Heart left ventricle (tissue), 16 donors: ENCODE results near the gene ITGB5. TPM values are rescaled to one million over a fixed set of nuclear protein-coding genes. Genes with fewer than 3 reads are reported as not detected.
A peak's percentile ranks its signal among the peaks of the same experiment; 100 is the strongest.

Source experiments
- ATAC-seq, 4 donors: fragments of 200-7000 bp; cut with Tn5 transposase; one replicate each; pipeline ENCODE4 v1.9.1; 2020 to 2022; ENCODE audit warnings: moderate library complexity in 4 of 4, mild to moderate bottlenecking in 3 of 4, moderate number of reproducible peaks in 1 of 4
- DNase-seq, 5 donors: peaks; one replicate each; pipeline ENCODE4 v3.0.0-alpha.2; 2020
- H3K27ac ChIP-seq, 12 donors: fragments of 200-600 bp; sonication (generic) in 4 of 12; one replicate each; pipeline versions ENCODE4 v1.5.0 to v1.8.0; 2016 to 2022; ENCODE audit warnings: mild to moderate bottlenecking in 2 of 12
- H3K27me3 ChIP-seq, 9 donors: fragments of 200-600 bp; sonication (generic) in 2 of 9; one replicate each; pipeline versions ENCODE4 v1.5.1 to v1.8.0; 2016 to 2022; ENCODE audit warnings: mild to moderate bottlenecking in 3 of 9
- H3K36me3 ChIP-seq, 9 donors: fragments of 200-600 bp; sonication (generic) in 2 of 9; one replicate each; pipeline versions ENCODE4 v1.5.0 to v1.8.0; 2018 to 2022; ENCODE audit warnings: mild to moderate bottlenecking in 2 of 9
- H3K4me1 ChIP-seq, 12 donors: fragments of 200-600 bp; sonication (generic) in 4 of 12; one replicate each; pipeline versions ENCODE4 v1.5.0 to v1.8.0; 2016 to 2022; ENCODE audit warnings: mild to moderate bottlenecking in 3 of 12
- H3K4me3 ChIP-seq, 12 donors: fragments of 200-600 bp; sonication (generic) in 4 of 12; one replicate each; pipeline versions ENCODE4 v1.5.0 to v1.8.0; 2017 to 2022; ENCODE audit warnings: mild to moderate bottlenecking in 9 of 12, moderate library complexity in 4 of 12
- H3K9me3 ChIP-seq, 12 donors: fragments of 200-600 bp; sonication (generic) in 4 of 12; one replicate each; pipeline versions ENCODE4 v1.5.0 to v1.8.0; 2016 to 2022; ENCODE audit warnings: mild to moderate bottlenecking in 1 of 12
- POLR2A ChIP-seq, 2 donors: fragments of 450-650 bp; IDR thresholded peaks; one replicate each; pipeline ENCODE4 v1.6.1; 2017; ENCODE audit warnings: antibody characterized with exemption in 2 of 2, mild to moderate bottlenecking in 2 of 2, moderate library complexity in 2 of 2
- WGBS, 4 donors: extraction: QIAGEN DNeasy Blood & Tissue Kit in 2 of 4; methylation state at CpG; one replicate each; pipeline versions ENCODE4 v1.1.5 to v1.1.7; 2013 to 2018; 5-methylcytosine and 5-hydroxymethylcytosine counted together
- intact Hi-C, 10 donors: fragments of 100-400 bp; cut with DNase I; formaldehyde crosslinking; loops; one replicate each; pipeline versions ENCODE4 v1.11.1 to v1.14.2; 2022
- polyA plus RNA-seq, 2 donors: library from polyadenylated mRNA; stranded (reverse); fragments of 200-250 nt; gene quantifications; one replicate each; pipeline ENCODE4 v1.2.3, GENCODE V29; 2013
- total RNA-seq, 9 donors: library from RNA; depleted of rRNA in 2 of 9; stranded (reverse); fragments of >200 nt in 2 of 9; fragmentation: NEBNext Ultra II Directional in 3 of 9; extraction: Animal tissue kit (Norgen Biotek cat#: 25700) in 3 of 9; gene quantifications; one replicate each; pipeline versions ENCODE4 v1.1.0 to v1.2.4, GENCODE V29; 2016 to 2023
- TF ChIP-seq, protein P1 (sequence below), 12 donors: fragments of 200-600 bp; sonication (generic) in 4 of 12; IDR thresholded peaks; one replicate each; pipeline versions ENCODE4 v1.5.0 to v1.8.0; 2018 to 2022; ENCODE audit warnings: antibody characterized with exemption in 12 of 12, mild to moderate bottlenecking in 5 of 12
- donor health status: ischemic (EF 13 %, LVEDD 7.1; RV severe dilation, severe dysfunction).
- donor health status: healthy with polysubstance abuse.
- donor health status: DM: no; HTN: yes; CAD: no.
- donor health status: DM: no; HTN: no; CAD: no.
- donor health status: ischemic (EF 25% LVEDD 6.9; RV normal size, moderate dysfunction).
- donor health status: ischemic (EF 25% LVEDD 5.7; RV mildly dilated, moderate dysfunction).
- donor health status: healthy.
- donor health status: DM: yes; HTN: yes; CAD: no.
- donor health status: ischemic (EF 35%, LVEDD 5.7; RV mildly dilated, moderate dysfunction).
- donor health status: nonischemic (EF 11% LVEDD 7.7; RV severe dilation, severe dysfunction).
- donor health status: DM: yes; HTN: yes; CAD: no.
- donor health status: PGD.
- donor health status: ischemic (EF 29% LVEDD 5.4; RV normal size, mild dysfunction).
- donor health status: nonischemic (EF 23%, LVEDD 6.1; RV moderate dilation, normal function).

Gene ITGB5
- total and polyA plus RNA-seq, 11 donors = 23.1 to 223 (median 118) TPM

DNA sequence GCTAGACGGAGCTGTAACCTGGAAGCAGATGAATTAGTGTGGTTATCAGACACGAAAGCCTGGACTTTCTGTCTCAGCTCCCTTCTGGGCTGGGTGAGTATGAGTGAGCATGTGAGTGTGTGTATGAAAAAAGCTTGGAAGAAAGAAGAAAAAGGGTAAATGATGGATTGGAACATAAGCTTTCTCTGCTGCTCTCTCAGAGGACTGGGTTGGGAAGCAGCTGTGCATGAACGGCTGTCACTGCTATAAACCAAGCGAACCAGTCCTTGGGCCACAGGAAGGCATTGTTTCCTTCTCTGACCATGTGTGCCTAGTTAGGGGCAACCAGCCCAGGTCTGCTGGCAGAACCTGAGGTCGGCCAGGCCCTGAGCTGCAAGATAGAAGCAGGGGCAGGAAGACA, 119.9 kb downstream of the ITGB5 start:
- H3K4me3 ChIP-seq = no peak overlapping the region
- no peak overlapping the region for H3K27ac ChIP-seq
- H3K9me3 ChIP-seq = no peaks in the 10 kb centered on the region
- intact Hi-C loops = loop anchor here in 3 of 10 donors (10.0 kb wide), 1 partner anchor 398 kb away; no protein-coding TSS in a partner anchor
- WGBS, 4 donors = 84 to 96% (median 88%) methylated on average over 5 of the region's 5 CpGs
- H3K36me3 ChIP-seq = peaks cover 2 to 75% (median 67%) of the 10 kb centered on the region in 9 donors
- peaks cover 10 to 35% (median 24%) of the 10 kb centered on the region in 12 donors for H3K4me1 ChIP-seq
- peak in 1 of 5 donors; percentile 12 for DNase-seq
- TF ChIP-seq, protein P1, sequence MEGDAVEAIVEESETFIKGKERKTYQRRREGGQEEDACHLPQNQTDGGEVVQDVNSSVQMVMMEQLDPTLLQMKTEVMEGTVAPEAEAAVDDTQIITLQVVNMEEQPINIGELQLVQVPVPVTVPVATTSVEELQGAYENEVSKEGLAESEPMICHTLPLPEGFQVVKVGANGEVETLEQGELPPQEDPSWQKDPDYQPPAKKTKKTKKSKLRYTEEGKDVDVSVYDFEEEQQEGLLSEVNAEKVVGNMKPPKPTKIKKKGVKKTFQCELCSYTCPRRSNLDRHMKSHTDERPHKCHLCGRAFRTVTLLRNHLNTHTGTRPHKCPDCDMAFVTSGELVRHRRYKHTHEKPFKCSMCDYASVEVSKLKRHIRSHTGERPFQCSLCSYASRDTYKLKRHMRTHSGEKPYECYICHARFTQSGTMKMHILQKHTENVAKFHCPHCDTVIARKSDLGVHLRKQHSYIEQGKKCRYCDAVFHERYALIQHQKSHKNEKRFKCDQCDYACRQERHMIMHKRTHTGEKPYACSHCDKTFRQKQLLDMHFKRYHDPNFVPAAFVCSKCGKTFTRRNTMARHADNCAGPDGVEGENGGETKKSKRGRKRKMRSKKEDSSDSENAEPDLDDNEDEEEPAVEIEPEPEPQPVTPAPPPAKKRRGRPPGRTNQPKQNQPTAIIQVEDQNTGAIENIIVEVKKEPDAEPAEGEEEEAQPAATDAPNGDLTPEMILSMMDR (IDR thresholded peaks at IDR 0.05) = no peak
- TF ChIP-seq POLR2A (IDR thresholded peaks at IDR 0.05) = no peak
- H3K27me3 ChIP-seq = no peaks in the 10 kb centered on the region
- ATAC-seq = no peak

DNA sequence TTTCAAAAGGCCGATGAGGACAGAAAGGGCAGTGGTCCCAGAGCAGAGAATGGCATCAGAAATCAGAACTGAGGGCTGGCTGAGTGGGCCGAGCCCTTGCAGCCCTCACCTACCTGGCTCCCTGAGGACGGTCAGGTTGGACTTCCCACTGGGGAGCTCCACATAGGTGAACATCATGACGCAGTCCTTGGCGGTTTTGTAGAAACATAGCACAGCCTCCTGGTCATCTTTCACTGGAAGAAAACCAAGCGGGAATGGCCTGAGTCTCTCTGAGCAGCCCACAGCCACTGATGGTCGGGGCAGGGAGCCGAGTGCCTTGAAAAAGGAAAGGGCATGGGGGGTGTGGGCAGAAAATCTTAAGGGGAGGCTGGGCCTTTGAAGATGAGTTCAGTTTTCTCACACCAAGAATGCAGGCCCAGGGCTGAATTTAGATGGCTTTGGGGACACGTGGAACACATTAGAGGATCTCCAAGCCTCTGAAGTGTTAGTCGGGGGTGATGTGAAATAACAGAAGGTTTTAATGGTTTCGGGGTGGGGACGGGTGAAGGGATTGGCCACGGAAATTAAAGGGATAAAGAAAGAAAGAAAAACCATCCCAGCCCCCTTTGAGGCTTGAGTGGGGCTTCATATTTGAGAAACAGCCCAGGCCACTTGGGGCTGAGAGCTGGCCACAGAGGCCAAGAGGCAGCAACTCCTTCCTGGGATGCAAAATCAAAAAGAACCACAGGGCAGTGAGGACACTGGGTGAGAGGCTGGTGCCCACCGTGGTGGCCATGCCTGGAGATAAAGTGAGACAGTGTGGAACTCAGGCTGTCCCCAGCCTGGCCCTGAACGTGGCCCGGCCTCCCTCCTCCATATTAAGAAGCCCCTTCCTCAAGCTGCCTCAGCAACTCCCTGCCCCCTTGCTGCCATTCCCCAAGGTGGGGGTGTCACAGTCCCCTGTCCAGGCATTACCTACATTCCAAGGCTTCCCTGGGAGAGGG, 120.8 kb downstream of the ITGB5 start:
- intact Hi-C loops = loop anchor here in 3 of 10 donors (10.0 kb wide), 1 partner anchor 398 kb away; no protein-coding TSS in a partner anchor
- TF ChIP-seq, protein P1 (IDR thresholded peaks at IDR 0.05) = no peak
- no peak for TF ChIP-seq POLR2A (IDR thresholded peaks at IDR 0.05)
- Histone ChIP-seq H3K27ac (no peak overlapping the region), H3K4me3 (no peak overlapping the region), H3K4me1 (peaks cover 10 to 31% (median 20%) of the 10 kb centered on the region in 12 donors), H3K36me3 (peaks cover 2 to 78% (median 67%) of the 10 kb centered on the region in 9 donors), H3K27me3 (no peaks in the 10 kb centered on the region), H3K9me3 (no peaks in the 10 kb centered on the region)
- DNase-seq (peak in 1 of 5 donors; percentile 18), ATAC-seq (no peak)
- 91 to 95% (median 93%) methylated on average over 16 of the region's 16 CpGs for WGBS, 4 donors

DNA sequence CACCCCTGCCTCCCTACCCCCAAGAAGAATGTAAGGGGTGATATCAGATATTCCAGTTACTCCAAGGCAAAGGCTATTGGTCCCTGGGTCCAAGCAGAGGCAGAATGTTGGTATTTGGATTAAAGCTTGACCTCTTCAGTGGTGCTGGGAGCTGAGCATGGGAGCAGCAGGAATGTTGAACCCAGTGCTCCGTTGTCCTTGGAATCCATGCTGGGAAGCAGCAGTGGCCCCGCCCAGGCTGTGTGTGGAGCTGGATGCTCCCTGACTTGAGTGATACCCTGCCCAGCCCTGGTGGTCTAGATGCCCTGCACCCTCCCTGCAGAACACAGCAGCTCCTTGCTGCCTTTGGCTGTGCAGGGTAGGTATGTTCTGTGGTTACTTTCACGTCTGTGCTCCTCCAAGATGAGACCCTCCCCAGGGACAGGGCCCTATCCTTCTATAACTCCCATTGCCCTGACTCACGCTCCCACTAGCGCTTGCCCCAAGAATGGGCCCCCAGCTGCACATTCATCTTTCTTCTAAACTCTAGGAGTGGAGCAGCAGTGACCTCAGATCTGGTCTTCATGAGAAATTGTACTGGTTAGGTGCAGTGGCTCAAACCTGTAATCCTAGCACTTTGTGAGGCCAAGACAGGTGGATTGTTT, 121.8 kb downstream of the ITGB5 start:
- WGBS, 4 donors = 84 to 95% (median 88%) methylated on average over 4 to 5 of the region's 5 CpGs

More for the DNA sequence above, 121.8 kb downstream of the ITGB5 start:
- H3K36me3 ChIP-seq = peaks cover 2 to 78% (median 67%) of the 10 kb centered on the region in 9 donors
- peaks cover 0 to 30% (median 17%) of the 10 kb centered on the region in 12 donors for H3K4me1 ChIP-seq
- no peaks in the 10 kb centered on the region for H3K27me3 ChIP-seq
- TF ChIP-seq, protein P1 (IDR thresholded peaks at IDR 0.05) = no peak
- no peak for TF ChIP-seq POLR2A (IDR thresholded peaks at IDR 0.05)
- peak in 1 of 5 donors; percentile 9 for DNase-seq
- no peaks in the 10 kb centered on the region for H3K9me3 ChIP-seq
- intact Hi-C loops = loop anchor here in 3 of 10 donors (10.0 kb wide), 1 partner anchor 399 kb away; no protein-coding TSS in a partner anchor
- H3K4me3 ChIP-seq = no peak overlapping the region
- no peak for ATAC-seq
- no peak overlapping the region for H3K27ac ChIP-seq
